Kidney (tissue), 14 donors: Measurements from ENCODE around the gene CD109. TPM values are rescaled to one million over a fixed set of nuclear protein-coding genes. Genes with fewer than 3 reads are reported as not detected.

Experiments used
- DNase-seq, 5 donors: peaks; one replicate each; pipeline ENCODE4 v3.0.0-alpha.2; 2013 to 2020
- FAIRE-seq: peaks from 2 replicates; lab custom pipeline; 2012; peaks lifted over from hg19 to GRCh38; lab: Jason Lieb, UNC
- H3K27ac ChIP-seq, 2 donors: one replicate each; pipeline ENCODE4 v1.7.0; 2013; ENCODE audit warnings: low read depth in 2 of 2, low read length in 2 of 2, inconsistent platforms in 1 of 2
- H3K27me3 ChIP-seq: one replicate; pipeline ENCODE4 v1.7.1; 2013; ENCODE audit warnings: low read length, inconsistent platforms; ENCODE audit not compliant: control insufficient read depth, insufficient read depth
- H3K36me3 ChIP-seq, 3 donors: one replicate each; pipeline versions ENCODE4 v1.7.0 to v1.7.1; 2013; ENCODE audit warnings: low read length in 3 of 3, control low read depth in 1 of 3, inconsistent platforms in 1 of 3; ENCODE audit not compliant: insufficient read depth in 3 of 3, control insufficient read depth in 2 of 3
- H3K4me1 ChIP-seq, 3 donors: one replicate each; pipeline versions ENCODE4 v1.7.0 to v1.7.1; 2013; ENCODE audit warnings: low read length in 3 of 3, inconsistent platforms in 1 of 3, low read depth in 1 of 3; ENCODE audit not compliant: control insufficient read depth in 2 of 3, insufficient read depth in 2 of 3
- H3K4me3 ChIP-seq, 3 donors: one replicate each; pipeline versions ENCODE4 v1.7.0 to v1.8.1; 2013; ENCODE audit warnings: low read length in 3 of 3, control low read depth in 1 of 3, inconsistent platforms in 1 of 3
- H3K9ac ChIP-seq, 3 donors: one replicate each; pipeline versions ENCODE4 v1.7.0 to v1.7.1; 2013; ENCODE audit warnings: low read length in 3 of 3, control low read depth in 1 of 3, inconsistent platforms in 1 of 3
- H3K9me3 ChIP-seq, 3 donors: one replicate each; pipeline versions ENCODE4 v1.7.0 to v1.7.1; 2013; ENCODE audit warnings: low read length in 3 of 3, control low read depth in 1 of 3, inconsistent platforms in 1 of 3; ENCODE audit not compliant: control insufficient read depth in 2 of 3, insufficient read depth in 1 of 3
- CTCF ChIP-seq: IDR thresholded peaks from 3 replicates; pipeline ENCODE4 v1.5.1; 2012; ENCODE audit warnings: mild to moderate bottlenecking, moderate library complexity, borderline replicate concordance; ENCODE audit not compliant: insufficient read depth; ENCODE audit errors: extremely low read depth
- intact Hi-C: fragments of 100-400 bp; cut with DNase I; formaldehyde crosslinking; loops from one replicate; pipeline ENCODE4 v1.11.1; 2022
- polyA plus RNA-seq: library from polyadenylated mRNA; stranded (reverse); fragments of 350-450 nt; fragmentation: Illumina TruSeq; extraction: RNeasy Lipid Tissue Mini Kit (QIAGEN cat#74804); gene quantifications from one replicate; pipeline ENCODE4 v1.2.3, GENCODE V29; 2014; ENCODE audit warnings: low read depth, low replicate concordance; ENCODE audit not compliant: insufficient read depth
- total RNA-seq: library from RNA; stranded (reverse); fragmentation: NEBNext Ultra II Directional; extraction: Animal tissue kit (Norgen Biotek cat#: 25700); gene quantifications from one replicate; pipeline ENCODE4 v1.2.1, GENCODE V29; 2021
- donor health status: control.
- donor health status: control.
- donor health status: control.
- donor health status: control.
- donor health status: control.
- donor health status: DM: yes; HTN: yes; CAD: no.
- donor health status: Normal renal cell carcinoma (clear cell type).

CD109 gene
- total and polyA plus RNA-seq, 2 donors from 2014 or later: 3.7 to 19.0 TPM

GRCh38 chr6:73738367-73739028, 42.5 kb downstream of the CD109 start:
- intact Hi-C loops: loop anchor here (5.0 kb wide), 1 partner anchor 1469 kb away; the partner anchor contains the start of gene COL12A1
- TF ChIP-seq CTCF: no peak
- H3K9me3 ChIP-seq: no peaks in the 10 kb centered on the region
- no peak overlapping the region for H3K4me3 ChIP-seq
- no peak overlapping the region for H3K27ac ChIP-seq
- DNase-seq (no peak), FAIRE-seq (no peak)
- no peak overlapping the region for H3K9ac ChIP-seq
- no peaks in the 10 kb centered on the region for H3K4me1 ChIP-seq
- no peaks in the 10 kb centered on the region for H3K36me3 ChIP-seq
- no peaks in the 10 kb centered on the region for H3K27me3 ChIP-seq

DNA sequence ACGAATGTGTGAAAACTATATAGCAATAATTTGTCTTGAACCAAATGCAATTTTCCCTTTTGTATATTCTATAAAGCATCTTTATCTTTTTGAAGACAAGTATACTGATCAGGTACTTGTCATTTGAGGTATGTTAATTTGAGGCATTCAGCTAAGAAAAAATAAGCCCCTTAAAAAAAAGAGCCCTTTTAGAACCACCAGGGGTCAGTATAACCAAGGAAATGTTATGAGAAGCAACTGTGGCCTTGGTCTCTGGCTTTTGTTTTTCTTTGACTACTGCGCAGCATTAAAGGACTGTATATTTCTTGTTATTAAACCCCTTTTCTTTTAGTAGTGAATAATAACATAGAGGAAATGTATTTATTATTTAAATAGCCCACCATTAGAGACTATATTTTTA, 43.1 kb downstream of the CD109 start:
- Histone ChIP-seq H3K27ac (no peak overlapping the region), H3K36me3 (no peaks in the 10 kb centered on the region), H3K9ac (no peak overlapping the region), H3K4me1 (no peaks in the 10 kb centered on the region), H3K9me3 (no peaks in the 10 kb centered on the region), H3K27me3 (no peaks in the 10 kb centered on the region), H3K4me3 (no peak overlapping the region)
- intact Hi-C loops: loop anchor here (5.0 kb wide), 1 partner anchor 1468 kb away; the partner anchor contains the start of gene COL12A1
- DNase-seq (peak in 2 of 5 donors; percentile 83 to 89), FAIRE-seq (peak; percentile 83)
- TF ChIP-seq CTCF: peak; percentile 76

DNA sequence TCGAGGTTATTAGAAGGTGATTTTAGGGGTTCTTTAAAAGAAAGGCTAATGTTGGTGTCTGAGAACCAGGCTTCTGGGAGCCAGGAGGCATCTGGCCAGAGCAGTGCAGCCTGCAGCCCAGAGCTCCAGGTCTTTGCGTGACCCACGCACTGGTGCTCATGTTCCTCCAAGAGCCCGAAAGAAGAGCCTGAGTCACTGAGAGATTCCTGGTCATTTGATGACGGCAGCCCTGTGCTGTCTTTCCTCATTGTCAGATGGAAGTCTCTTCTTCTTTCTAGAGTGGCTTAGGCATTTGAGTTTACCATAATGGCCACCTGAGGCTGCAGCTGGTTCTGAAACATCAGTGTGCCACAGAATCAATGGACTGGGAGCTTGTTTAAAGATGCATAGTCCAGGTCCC, 46.4 kb downstream of the CD109 start:
- no peaks in the 10 kb centered on the region for H3K27me3 ChIP-seq
- intact Hi-C loops: no loop called here

More for the DNA sequence above, 46.4 kb downstream of the CD109 start:
- DNase-seq (no peak), FAIRE-seq (no peak)
- Histone ChIP-seq H3K9ac (no peak overlapping the region), H3K36me3 (no peaks in the 10 kb centered on the region), H3K4me1 (no peaks in the 10 kb centered on the region), H3K9me3 (no peaks in the 10 kb centered on the region), H3K4me3 (no peak overlapping the region), H3K27ac (no peak overlapping the region)
- no peak for TF ChIP-seq CTCF
